HepG2 (cell line): ENCODE results near the gene ARPC1A. TPM values are rescaled to one million over a fixed set of nuclear protein-coding genes. Genes with fewer than 3 reads are reported as not detected.

Experiments used
- ATAC-seq: fragments of 200-7000 bp; cut with Tn5 transposase; 3 replicates; pipeline ENCODE4 v1.9.1; 2020; ENCODE audit warnings: mild to moderate bottlenecking, moderate library complexity
- BruUV-seq: library from RNA; stranded (reverse); fragments of 400-500 nt; replicated peaks from 2 replicates; lab custom pipeline; 2021; lab: Mats Ljungman, UMichigan
- CTCF ChIA-PET: fragments of 300-600 bp; formaldehyde crosslinking; extraction: SDS; loops from one replicate; lab custom pipeline; 2021; ENCODE audit warnings: low total read pairs, inconsistent platforms, low intra/inter-chr PET ratio; lab: Yijun Ruan, JAX
- POLR2A ChIA-PET: fragments of 350-600 bp; sonication (Branson Sonifier 250); formaldehyde crosslinking; loops from one replicate; lab custom pipeline; 2020; ENCODE audit warnings: antibody characterized with exemption, inconsistent platforms; lab: Yijun Ruan, JAX
- DNase-seq: peaks from one replicate; pipeline ENCODE4 v3.0.0-alpha.2; 2015; ENCODE audit warnings: low spot score
- FAIRE-seq: peaks from 3 replicates; lab custom pipeline; 2011; peaks lifted over from hg19 to GRCh38; lab: Jason Lieb, UNC
- H2AFZ ChIP-seq: one replicate; pipeline ENCODE4 v1.6.1; 2011; ENCODE audit warnings: low read length, inconsistent platforms
- H3K27ac ChIP-seq: fragments of 300-600 bp; 3 replicates; pipeline ENCODE4 v1.8.0; 2011; ENCODE audit warnings: mixed run types, mild to moderate bottlenecking, mixed read lengths, low read length, inconsistent platforms; ENCODE audit not compliant: insufficient read depth; ENCODE audit errors: extremely low read length
- H3K27me3 ChIP-seq, 2 experiments: fragments of 200-600 bp in 1 of 2; 2 replicates in 1 of 2; 3 replicates in 1 of 2; pipeline versions ENCODE4 v1.6.0 to v1.8.0; 2011; ENCODE audit warnings: low read length in 2 of 2, mild to moderate bottlenecking in 2 of 2, moderate library complexity in 2 of 2, inconsistent platforms in 1 of 2; ENCODE audit not compliant: insufficient read depth in 2 of 2, control insufficient read depth in 1 of 2
- H3K36me3 ChIP-seq, 2 experiments: fragments of 200-600 bp in 1 of 2; replicated peaks in 1 of 2; 2 replicates in 1 of 2; 3 replicates in 1 of 2; pipeline versions ENCODE4 v1.5.1 to v1.8.0; 2011; ENCODE audit warnings: low read length in 2 of 2, inconsistent platforms in 1 of 2; ENCODE audit not compliant: insufficient read depth in 2 of 2, control insufficient read depth in 1 of 2
- H3K4me1 ChIP-seq: 2 replicates; pipeline ENCODE4 v1.5.1; 2012; ENCODE audit warnings: low read length, inconsistent platforms; ENCODE audit not compliant: insufficient read depth
- H3K4me2 ChIP-seq: 2 replicates; pipeline ENCODE4 v1.6.0; 2011; ENCODE audit warnings: low read depth, low read length, inconsistent platforms
- H3K4me3 ChIP-seq, 3 experiments: fragments of 200-600 bp in 1 of 3; sonication (generic), shearing (Covaris generic) in 1 of 3; replicated peaks in 1 of 3; 2 replicates each; pipeline ENCODE4 v1.5.1; 2011 to 2016; ENCODE audit warnings: low read length in 3 of 3, inconsistent platforms in 2 of 3, low read depth in 2 of 3, mild to moderate bottlenecking in 2 of 3, control low read depth in 1 of 3, mixed read lengths in 1 of 3; ENCODE audit not compliant: insufficient read depth in 1 of 3
- H3K79me2 ChIP-seq: one replicate; pipeline ENCODE4 v1.6.1; 2011; ENCODE audit warnings: low read length, inconsistent platforms; ENCODE audit not compliant: insufficient read depth
- H3K9ac ChIP-seq: 2 replicates; pipeline ENCODE4 v1.6.0; 2011; ENCODE audit warnings: mild to moderate bottlenecking, low read depth, low read length, inconsistent platforms; ENCODE audit not compliant: insufficient read depth
- H3K9me3 ChIP-seq: 2 replicates; pipeline ENCODE4 v1.5.1; 2012; ENCODE audit warnings: mild to moderate bottlenecking, low read length
- H4K20me1 ChIP-seq: 2 replicates; pipeline ENCODE4 v1.6.0; 2011; ENCODE audit warnings: inconsistent platforms, mild to moderate bottlenecking, low read length, moderate library complexity; ENCODE audit not compliant: insufficient read depth
- AGO2 ChIP-seq: fragments of 200-400 bp; formaldehyde crosslinking; optimal IDR thresholded peaks from 2 replicates; pipeline ENCODE3; 2017; ENCODE audit warnings: mild to moderate bottlenecking, low read depth, low read length, moderate library complexity
- CENPX ChIP-seq: sonication (generic); formaldehyde crosslinking; IDR thresholded peaks from 2 replicates; pipeline ENCODE4 v1.9.0; 2021; ENCODE audit warnings: mild to moderate bottlenecking, missing genetic modification reagents, moderate library complexity
- CHD2 ChIP-seq: IDR thresholded peaks from 2 replicates; pipeline ENCODE4 v1.6.1; 2011; ENCODE audit warnings: low read depth, low read length, improper control_type of control experiment
- HNRNPH1 ChIP-seq: fragments of 200-400 bp; formaldehyde crosslinking; optimal IDR thresholded peaks from 2 replicates; pipeline ENCODE3; 2017; ENCODE audit warnings: mild to moderate bottlenecking, low read depth, low read length
- KLF16 ChIP-seq, 2 experiments: sonication (generic) in 1 of 2; formaldehyde crosslinking in 1 of 2; IDR thresholded peaks; 2 replicates each; pipeline versions ENCODE4 v1.6.1 to v1.8.0; 2016 to 2023; ENCODE audit warnings: missing genetic modification reagents in 2 of 2, missing compliant biosample characterization in 1 of 2
- MYC ChIP-seq: sonication (generic); formaldehyde crosslinking; IDR thresholded peaks from 2 replicates; pipeline ENCODE4 v1.9.0; 2021; ENCODE audit warnings: missing genetic modification reagents, borderline replicate concordance
- PITX1 ChIP-seq: sonication (generic); formaldehyde crosslinking; IDR thresholded peaks from 2 replicates; pipeline ENCODE4 v1.5.1; 2020; ENCODE audit warnings: mild to moderate bottlenecking, missing genetic modification reagents
- ZNF543 ChIP-seq: sonication (generic); formaldehyde crosslinking; IDR thresholded peaks from 2 replicates; pipeline ENCODE4 v1.4.0; 2020; ENCODE audit warnings: mild to moderate bottlenecking, missing genetic modification reagents
- ZNF839 ChIP-seq: sonication (generic); formaldehyde crosslinking; IDR thresholded peaks from 2 replicates; pipeline ENCODE4 v1.4.0; 2020; ENCODE audit warnings: missing genetic modification reagents, mild to moderate bottlenecking, borderline replicate concordance
- WGBS: methylation state at CpG from one replicate; pipeline ENCODE4 v1.1.6; 2017; ENCODE audit warnings: low lambda C conversion rate; 5-methylcytosine and 5-hydroxymethylcytosine counted together
- in situ Hi-C: cut with HindIII; loops from 2 replicates; pipeline ENCODE4 v1.10.0; 2017; ENCODE audit warnings: low pct_unique_long_range_greater_than_20kb; ENCODE audit not compliant: extremely low pct_ligation_motif_present
- intact Hi-C: fragments of 100-400 bp; cut with micrococcal nuclease; formaldehyde crosslinking; loops from one replicate; pipeline ENCODE4 v1.10.0; 2022; ENCODE audit not compliant: unreplicated experiment
- polyA plus RNA-seq, 8 experiments: library from polyadenylated mRNA; depleted of rRNA in 3 of 8; stranded (reverse) in 7 of 8; unstranded in 1 of 8; fragments of >200 nt; fragmentation: Illumina TruSeq in 4 of 8; extraction: Trizol in 4 of 8; gene quantifications; 2 replicates each; pipeline versions ENCODE4 v1.2.1 to v1.2.3, GENCODE V29; 2011 to 2016; ENCODE audit warnings: low read depth in 4 of 8, missing spikeins in 1 of 8, mixed read lengths in 1 of 8; ENCODE audit not compliant: insufficient read depth in 1 of 8
- total RNA-seq, 5 experiments: library from RNA; depleted of rRNA; stranded (reverse); fragments of >200 nt; fragmentation: Illumina TruSeq; extraction: Trizol; gene quantifications; 2 replicates each; pipeline ENCODE4 v1.2.3, GENCODE V29; 2016; ENCODE audit warnings: low read depth in 1 of 5
- TF ChIP-seq, protein P1 (sequence below): sonication (generic); formaldehyde crosslinking; IDR thresholded peaks from 2 replicates; pipeline ENCODE4 v1.4.0; 2020; ENCODE audit warnings: mild to moderate bottlenecking, missing genetic modification reagents
- TF ChIP-seq, protein P2 (sequence below): sonication (generic); formaldehyde crosslinking; IDR thresholded peaks from 2 replicates; pipeline ENCODE4 v1.4.0; 2020; ENCODE audit warnings: missing genetic modification reagents
- TF ChIP-seq, protein P3 (sequence below): sonication (generic); formaldehyde crosslinking; IDR thresholded peaks from 2 replicates; pipeline ENCODE4 v1.8.0; 2022; ENCODE audit warnings: missing genetic modification reagents, mild to moderate bottlenecking, inconsistent platforms, borderline replicate concordance
- TF ChIP-seq, protein P4 (sequence below): sonication (generic); formaldehyde crosslinking; IDR thresholded peaks from 2 replicates; pipeline ENCODE4 v1.4.0; 2020; ENCODE audit warnings: mild to moderate bottlenecking, low read depth, missing genetic modification reagents
- TF ChIP-seq, protein P5 (sequence below): IDR thresholded peaks from 2 replicates; pipeline ENCODE4 v1.6.1; 2018; ENCODE audit warnings: missing genetic modification reagents
- TF ChIP-seq, protein P6 (sequence below): sonication (generic); formaldehyde crosslinking; IDR thresholded peaks from 2 replicates; pipeline ENCODE4 v1.4.0; 2020; ENCODE audit warnings: missing genetic modification reagents

Gene ARPC1A
- total and polyA plus RNA-seq, 2 of the 13 experiments (the other 11 are each of a cell fraction or from before 2014, with no cell fraction given): 44.3 to 88.5 TPM

DNA sequence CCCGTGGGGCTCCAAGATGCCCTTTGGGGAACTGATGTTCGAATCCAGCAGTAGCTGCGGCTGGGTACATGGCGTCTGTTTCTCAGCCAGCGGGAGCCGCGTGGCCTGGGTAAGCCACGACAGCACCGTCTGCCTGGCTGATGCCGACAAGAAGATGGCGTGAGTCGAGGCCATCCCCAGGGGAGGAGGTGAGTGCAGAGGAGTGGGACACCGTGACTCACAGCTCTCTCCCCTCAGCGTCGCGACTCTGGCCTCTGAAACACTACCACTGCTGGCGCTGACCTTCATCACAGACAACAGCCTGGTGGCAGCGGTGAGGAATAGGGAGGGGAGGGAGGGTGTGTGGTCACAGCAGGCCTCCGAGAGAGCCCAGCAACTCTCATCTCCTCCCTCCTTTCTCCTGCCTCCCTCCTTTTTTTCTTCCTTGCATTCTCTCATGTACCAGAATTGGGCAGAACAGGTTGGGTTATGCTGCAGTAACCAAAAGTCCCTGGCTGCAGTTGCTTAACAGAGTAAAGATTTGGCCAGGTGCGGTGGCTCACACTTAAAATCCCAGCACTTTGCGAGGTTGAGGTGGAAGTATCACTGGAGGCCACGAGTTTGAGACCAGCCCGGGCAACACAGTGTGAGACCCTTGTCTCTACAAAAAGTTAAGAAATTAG lies 65.4 kb downstream of the ARPC1A start:
- no peak overlapping the region for H3K4me3 ChIP-seq
- H3K27me3 ChIP-seq: no peaks in the 10 kb centered on the region
- H3K4me2 ChIP-seq: no peak overlapping the region
- no TSS peak for BruUV-seq
- WGBS: 97% methylated on average over 18 of the region's 23 CpGs
- no peaks in the 10 kb centered on the region for H3K4me1 ChIP-seq
- in situ Hi-C loops: no loop called here
- no peaks in the 10 kb centered on the region for H4K20me1 ChIP-seq
- ATAC-seq (no peak), DNase-seq (no peak), FAIRE-seq (no peak)
- H3K9me3 ChIP-seq: no peaks in the 10 kb centered on the region
- intact Hi-C loops: no loop called here
- ChIA-PET CTCF (no interaction called here), POLR2A (no interaction called here)
- H3K36me3 ChIP-seq: peaks cover 21 to 66% of the 10 kb centered on the region in 2 experiments
- no peak overlapping the region for H3K9ac ChIP-seq
- no peaks in the 10 kb centered on the region for H3K79me2 ChIP-seq
- no peak overlapping the region for H3K27ac ChIP-seq
- H2AFZ ChIP-seq: no peak overlapping the region
- TF ChIP-seq, protein P1, sequence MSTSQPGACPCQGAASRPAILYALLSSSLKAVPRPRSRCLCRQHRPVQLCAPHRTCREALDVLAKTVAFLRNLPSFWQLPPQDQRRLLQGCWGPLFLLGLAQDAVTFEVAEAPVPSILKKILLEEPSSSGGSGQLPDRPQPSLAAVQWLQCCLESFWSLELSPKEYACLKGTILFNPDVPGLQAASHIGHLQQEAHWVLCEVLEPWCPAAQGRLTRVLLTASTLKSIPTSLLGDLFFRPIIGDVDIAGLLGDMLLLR (CRISPR knock-in tag): no peak
- TF ChIP-seq CHD2: no peak
- TF ChIP-seq, protein P2, sequence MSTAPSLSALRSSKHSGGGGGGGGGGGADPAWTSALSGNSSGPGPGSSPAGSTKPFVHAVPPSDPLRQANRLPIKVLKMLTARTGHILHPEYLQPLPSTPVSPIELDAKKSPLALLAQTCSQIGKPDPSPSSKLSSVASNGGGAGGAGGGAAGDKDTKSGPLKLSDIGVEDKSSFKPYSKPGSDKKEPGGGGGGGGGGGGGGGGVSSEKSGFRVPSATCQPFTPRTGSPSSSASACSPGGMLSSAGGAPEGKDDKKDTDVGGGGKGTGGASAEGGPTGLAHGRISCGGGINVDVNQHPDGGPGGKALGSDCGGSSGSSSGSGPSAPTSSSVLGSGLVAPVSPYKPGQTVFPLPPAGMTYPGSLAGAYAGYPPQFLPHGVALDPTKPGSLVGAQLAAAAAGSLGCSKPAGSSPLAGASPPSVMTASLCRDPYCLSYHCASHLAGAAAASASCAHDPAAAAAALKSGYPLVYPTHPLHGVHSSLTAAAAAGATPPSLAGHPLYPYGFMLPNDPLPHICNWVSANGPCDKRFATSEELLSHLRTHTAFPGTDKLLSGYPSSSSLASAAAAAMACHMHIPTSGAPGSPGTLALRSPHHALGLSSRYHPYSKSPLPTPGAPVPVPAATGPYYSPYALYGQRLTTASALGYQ (CRISPR knock-in tag): no peak
- TF ChIP-seq, protein P3, sequence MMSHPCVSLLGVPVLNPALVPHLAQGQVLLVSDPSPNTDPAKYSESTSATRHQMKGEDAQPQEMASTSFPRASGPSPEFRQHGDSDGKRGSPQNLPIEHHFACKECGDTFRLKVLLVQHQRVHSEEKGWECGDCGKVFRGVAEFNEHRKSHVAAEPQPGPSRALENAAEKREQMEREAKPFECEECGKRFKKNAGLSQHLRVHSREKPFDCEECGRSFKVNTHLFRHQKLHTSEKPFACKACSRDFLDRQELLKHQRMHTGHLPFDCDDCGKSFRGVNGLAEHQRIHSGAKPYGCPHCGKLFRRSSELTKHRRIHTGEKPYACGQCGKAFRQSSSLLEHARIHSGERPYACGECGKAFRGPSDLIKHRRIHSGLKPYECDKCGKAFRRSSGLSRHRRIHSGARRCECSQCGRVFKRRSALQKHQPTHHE (CRISPR knock-in tag): no peak
- TF ChIP-seq ZNF543 (CRISPR knock-in tag): no peak
- no peak for TF ChIP-seq PITX1 (CRISPR knock-in tag)
- TF ChIP-seq, protein P4, sequence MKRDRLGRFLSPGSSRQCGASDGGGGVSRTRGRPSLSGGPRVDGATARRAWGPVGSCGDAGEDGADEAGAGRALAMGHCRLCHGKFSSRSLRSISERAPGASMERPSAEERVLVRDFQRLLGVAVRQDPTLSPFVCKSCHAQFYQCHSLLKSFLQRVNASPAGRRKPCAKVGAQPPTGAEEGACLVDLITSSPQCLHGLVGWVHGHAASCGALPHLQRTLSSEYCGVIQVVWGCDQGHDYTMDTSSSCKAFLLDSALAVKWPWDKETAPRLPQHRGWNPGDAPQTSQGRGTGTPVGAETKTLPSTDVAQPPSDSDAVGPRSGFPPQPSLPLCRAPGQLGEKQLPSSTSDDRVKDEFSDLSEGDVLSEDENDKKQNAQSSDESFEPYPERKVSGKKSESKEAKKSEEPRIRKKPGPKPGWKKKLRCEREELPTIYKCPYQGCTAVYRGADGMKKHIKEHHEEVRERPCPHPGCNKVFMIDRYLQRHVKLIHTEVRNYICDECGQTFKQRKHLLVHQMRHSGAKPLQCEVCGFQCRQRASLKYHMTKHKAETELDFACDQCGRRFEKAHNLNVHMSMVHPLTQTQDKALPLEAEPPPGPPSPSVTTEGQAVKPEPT (CRISPR knock-in tag): no peak
- no peak for TF ChIP-seq ZNF839 (CRISPR knock-in tag)
- TF ChIP-seq KLF16 (CRISPR knock-in tag; IDR thresholded peaks at IDR 0.05): no peak
- TF ChIP-seq MYC (CRISPR knock-in tag): no peak
- TF ChIP-seq, protein P5, sequence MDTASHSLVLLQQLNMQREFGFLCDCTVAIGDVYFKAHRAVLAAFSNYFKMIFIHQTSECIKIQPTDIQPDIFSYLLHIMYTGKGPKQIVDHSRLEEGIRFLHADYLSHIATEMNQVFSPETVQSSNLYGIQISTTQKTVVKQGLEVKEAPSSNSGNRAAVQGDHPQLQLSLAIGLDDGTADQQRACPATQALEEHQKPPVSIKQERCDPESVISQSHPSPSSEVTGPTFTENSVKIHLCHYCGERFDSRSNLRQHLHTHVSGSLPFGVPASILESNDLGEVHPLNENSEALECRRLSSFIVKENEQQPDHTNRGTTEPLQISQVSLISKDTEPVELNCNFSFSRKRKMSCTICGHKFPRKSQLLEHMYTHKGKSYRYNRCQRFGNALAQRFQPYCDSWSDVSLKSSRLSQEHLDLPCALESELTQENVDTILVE: no peak
- peak; percentile 83 for TF ChIP-seq AGO2
- TF ChIP-seq HNRNPH1: no peak
- no peak for TF ChIP-seq CENPX (CRISPR knock-in tag)
- TF ChIP-seq, protein P6, sequence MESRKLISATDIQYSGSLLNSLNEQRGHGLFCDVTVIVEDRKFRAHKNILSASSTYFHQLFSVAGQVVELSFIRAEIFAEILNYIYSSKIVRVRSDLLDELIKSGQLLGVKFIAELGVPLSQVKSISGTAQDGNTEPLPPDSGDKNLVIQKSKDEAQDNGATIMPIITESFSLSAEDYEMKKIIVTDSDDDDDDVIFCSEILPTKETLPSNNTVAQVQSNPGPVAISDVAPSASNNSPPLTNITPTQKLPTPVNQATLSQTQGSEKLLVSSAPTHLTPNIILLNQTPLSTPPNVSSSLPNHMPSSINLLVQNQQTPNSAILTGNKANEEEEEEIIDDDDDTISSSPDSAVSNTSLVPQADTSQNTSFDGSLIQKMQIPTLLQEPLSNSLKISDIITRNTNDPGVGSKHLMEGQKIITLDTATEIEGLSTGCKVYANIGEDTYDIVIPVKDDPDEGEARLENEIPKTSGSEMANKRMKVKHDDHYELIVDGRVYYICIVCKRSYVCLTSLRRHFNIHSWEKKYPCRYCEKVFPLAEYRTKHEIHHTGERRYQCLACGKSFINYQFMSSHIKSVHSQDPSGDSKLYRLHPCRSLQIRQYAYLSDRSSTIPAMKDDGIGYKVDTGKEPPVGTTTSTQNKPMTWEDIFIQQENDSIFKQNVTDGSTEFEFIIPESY: peak; percentile 81
